B cell (primary cell): ENCODE results near the gene HAO1. TPM values are rescaled to one million over a fixed set of nuclear protein-coding genes. Genes with fewer than 3 reads are reported as not detected.

ENCODE experiments used
- ATAC-seq: fragments of 200-7000 bp; cut with Tn5 transposase; one replicate; pipeline ENCODE4 v1.10.0; 2021; ENCODE audit warnings: low read depth, mild to moderate bottlenecking, moderate number of reproducible peaks, moderate library complexity
- CTCF ChIA-PET: fragments of 350-600 bp; sonication (Branson Sonifier 250); formaldehyde crosslinking; loops from one replicate; lab custom pipeline; 2021; ENCODE audit warnings: antibody characterized with exemption, inconsistent platforms; lab: Charles Lee
- POLR2A ChIA-PET: fragments of 350-600 bp; sonication (Branson Sonifier 250); formaldehyde crosslinking; loops from one replicate; lab custom pipeline; 2021; ENCODE audit warnings: antibody characterized with exemption; lab: Charles Lee
- DNase-seq: peaks from one replicate; pipeline ENCODE4 v3.0.0; 2013
- H2AFZ ChIP-seq: 2 replicates; pipeline ENCODE4 v1.6.1; 2012; ENCODE audit warnings: mild to moderate bottlenecking, low read depth, low read length; ENCODE audit not compliant: insufficient read depth, poor library complexity, severe bottlenecking
- H3K27ac ChIP-seq, 2 donors: 1 replicate in 1 of 2; 2 replicates in 1 of 2; pipeline ENCODE4 v1.5.1; 2012 to 2013; ENCODE audit warnings: low read length in 2 of 2, mild to moderate bottlenecking in 2 of 2, moderate library complexity in 1 of 2
- H3K27me3 ChIP-seq, 4 experiments: fragments of 200-600 bp in 1 of 4; sonication (generic) in 1 of 4; replicated peaks in 1 of 4; 1 replicate in 2 of 4; 2 replicates in 2 of 4; pipeline versions ENCODE4 v1.6.1 to v1.7.0; 2013 to 2016; ENCODE audit warnings: low read length in 3 of 4, mild to moderate bottlenecking in 2 of 4, mixed read lengths in 1 of 4, moderate library complexity in 1 of 4; ENCODE audit not compliant: insufficient read depth in 4 of 4, control insufficient read depth in 3 of 4; ENCODE audit errors: control extremely low read depth in 1 of 4
- H3K36me3 ChIP-seq, 2 experiments: replicated peaks in 1 of 2; 1 replicate in 1 of 2; 2 replicates in 1 of 2; pipeline versions ENCODE4 v1.6.1 to v1.7.1; 2013; ENCODE audit warnings: low read length in 1 of 2; ENCODE audit not compliant: insufficient read depth in 2 of 2, control insufficient read depth in 1 of 2; ENCODE audit errors: control extremely low read depth in 1 of 2, extremely low read depth in 1 of 2
- H3K4me1 ChIP-seq, 2 donors: fragments of 200-600 bp in 1 of 2; sonication (generic) in 1 of 2; 1 replicate in 1 of 2; 2 replicates in 1 of 2; pipeline versions ENCODE4 v1.5.1 to v1.6.1; 2013 to 2017; ENCODE audit warnings: low read length in 2 of 2; ENCODE audit not compliant: control insufficient read depth in 2 of 2, insufficient read depth in 2 of 2
- H3K4me2 ChIP-seq: replicated peaks from 2 replicates; pipeline ENCODE3; 2012; ENCODE audit warnings: mild to moderate bottlenecking, low read depth, low read length; ENCODE audit not compliant: poor library complexity, severe bottlenecking
- H3K4me3 ChIP-seq, 5 experiments: fragments of 200-600 bp in 1 of 5; sonication (generic) in 1 of 5; 1 replicate in 3 of 5; 2 replicates in 2 of 5; pipeline versions ENCODE4 v1.5.1 to v1.7.0; 2011 to 2016; ENCODE audit warnings: low read length in 4 of 5, mild to moderate bottlenecking in 4 of 5, low read depth in 2 of 5, control low read depth in 1 of 5, moderate library complexity in 1 of 5; ENCODE audit not compliant: insufficient read depth in 1 of 5; ENCODE audit errors: control extremely low read depth in 1 of 5, extremely low read depth in 1 of 5
- H3K79me2 ChIP-seq: fragments of 200-600 bp; sonication (generic); one replicate; pipeline ENCODE4 v1.6.0; 2016; ENCODE audit warnings: low read length; ENCODE audit not compliant: control insufficient read depth, insufficient read depth
- H3K9ac ChIP-seq: fragments of 200-600 bp; sonication (generic); 2 replicates; pipeline ENCODE4 v1.6.1; 2017; ENCODE audit warnings: mild to moderate bottlenecking, low read length, moderate library complexity
- H3K9me3 ChIP-seq, 3 donors: one replicate each; pipeline versions ENCODE4 v1.6.1 to v1.7.1; 2013; ENCODE audit warnings: low read length in 2 of 3; ENCODE audit not compliant: control insufficient read depth in 2 of 3, insufficient read depth in 1 of 3; ENCODE audit errors: control extremely low read depth in 1 of 3
- H4K20me1 ChIP-seq: 2 replicates; pipeline ENCODE4 v1.6.0; 2012; ENCODE audit warnings: mild to moderate bottlenecking, low read length; ENCODE audit not compliant: insufficient read depth, control insufficient read depth, poor library complexity, severe bottlenecking
- H3K27ac Mint-ChIP-seq: one replicate; pipeline ENCODE4 v1.8.0; 2021; ENCODE audit warnings: mixed read lengths
- H3K27me3 Mint-ChIP-seq: one replicate; pipeline ENCODE4 v1.8.0; 2021; ENCODE audit warnings: mixed read lengths
- H3K4me1 Mint-ChIP-seq: one replicate; pipeline ENCODE4 v1.8.0; 2021; ENCODE audit warnings: mixed read lengths
- H3K4me3 Mint-ChIP-seq: one replicate; pipeline ENCODE4 v1.8.0; 2021; ENCODE audit warnings: mixed read lengths
- H3K9me3 Mint-ChIP-seq: one replicate; pipeline ENCODE4 v1.8.0; 2022; ENCODE audit warnings: mixed read lengths; ENCODE audit not compliant: insufficient read depth
- EZH2 ChIP-seq: IDR thresholded peaks from 2 replicates; pipeline ENCODE4 v1.6.1; 2012; ENCODE audit warnings: borderline replicate concordance, low read depth, mild to moderate bottlenecking, moderate library complexity, low read length; ENCODE audit not compliant: insufficient read depth, poor library complexity, severe bottlenecking
- WGBS: methylation state at CpG from one replicate; pipeline ENCODE4 v1.1.5; 2013; ENCODE audit warnings: missing lambda C conversion rate; ENCODE audit not compliant: insufficient coverage; 5-methylcytosine and 5-hydroxymethylcytosine counted together
- intact Hi-C: fragments of 100-400 bp; cut with micrococcal nuclease; formaldehyde crosslinking; loops from one replicate; pipeline ENCODE4 v1.10.0; 2022
- polyA plus RNA-seq: library from polyadenylated mRNA; depleted of rRNA; stranded (reverse); fragments of >200 nt; gene quantifications from 2 replicates; pipeline ENCODE4 v1.2.3, GENCODE V29; 2012
- total RNA-seq, 2 donors: library from RNA; stranded (reverse); fragments of 120-200 nt in 1 of 2; gene quantifications; 1 replicate in 1 of 2; 2 replicates in 1 of 2; pipeline versions ENCODE4 v1.2.3 to v1.2.4, GENCODE V29; 2013 to 2022
- TF ChIP-seq, protein P1 (sequence below): fragments of 200-600 bp; IDR thresholded peaks from one replicate; pipeline ENCODE4 v1.8.0; 2022; ENCODE audit warnings: antibody characterized with exemption, mild to moderate bottlenecking

Gene HAO1
- total and polyA plus RNA-seq, 2 donors (not counting 1 experiment from before 2014, with no cell fraction given), result not detected

DNA sequence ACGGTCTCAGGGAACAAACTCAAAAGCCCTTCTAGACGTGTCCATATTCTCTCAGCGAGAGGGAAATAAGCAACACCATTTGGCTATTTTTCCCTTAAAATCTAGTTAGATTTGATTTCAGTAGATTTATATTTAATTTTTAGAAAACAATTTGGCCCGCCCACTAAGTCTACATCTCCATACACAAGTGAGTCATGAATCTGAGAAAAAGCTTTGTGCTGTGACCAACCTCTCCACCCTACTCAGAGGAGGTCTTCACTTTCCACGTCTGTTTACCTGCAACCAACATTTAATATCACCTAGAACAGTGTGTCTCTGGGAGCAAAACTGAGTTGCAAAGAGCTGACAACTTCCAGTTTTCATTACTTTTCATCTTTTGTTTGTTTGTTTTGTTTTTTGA, 48.6 kb downstream of the HAO1 start:
- Mint-ChIP-seq H3K27me3 (no peaks in the 10 kb centered on the region), H3K4me3 (no peak overlapping the region), H3K4me1 (no peaks in the 10 kb centered on the region), H3K27ac (no peak overlapping the region), H3K9me3 (no peaks in the 10 kb centered on the region)
- Histone ChIP-seq H3K9me3 (no peaks in the 10 kb centered on the region), H3K9ac (no peak overlapping the region), H4K20me1 (no peaks in the 10 kb centered on the region), H3K27ac (no peak overlapping the region), H3K4me1 (no peaks in the 10 kb centered on the region), H3K4me3 (no peak overlapping the region), H2AFZ (no peak overlapping the region), H3K36me3 (no peaks in the 10 kb centered on the region), H3K4me2 (no peak overlapping the region), H3K27me3 (no peaks in the 10 kb centered on the region), H3K79me2 (no peaks in the 10 kb centered on the region)
- WGBS, result no CpG with 5 or more reads among the region's 5 CpGs
- DNase-seq (no peak), ATAC-seq (no peak)
- intact Hi-C loops, result no loop called here
- CTCF ChIA-PET, result no interaction called here
- POLR2A ChIA-PET, result no interaction called here
- TF ChIP-seq EZH2, result no peak
- TF ChIP-seq, protein P1, sequence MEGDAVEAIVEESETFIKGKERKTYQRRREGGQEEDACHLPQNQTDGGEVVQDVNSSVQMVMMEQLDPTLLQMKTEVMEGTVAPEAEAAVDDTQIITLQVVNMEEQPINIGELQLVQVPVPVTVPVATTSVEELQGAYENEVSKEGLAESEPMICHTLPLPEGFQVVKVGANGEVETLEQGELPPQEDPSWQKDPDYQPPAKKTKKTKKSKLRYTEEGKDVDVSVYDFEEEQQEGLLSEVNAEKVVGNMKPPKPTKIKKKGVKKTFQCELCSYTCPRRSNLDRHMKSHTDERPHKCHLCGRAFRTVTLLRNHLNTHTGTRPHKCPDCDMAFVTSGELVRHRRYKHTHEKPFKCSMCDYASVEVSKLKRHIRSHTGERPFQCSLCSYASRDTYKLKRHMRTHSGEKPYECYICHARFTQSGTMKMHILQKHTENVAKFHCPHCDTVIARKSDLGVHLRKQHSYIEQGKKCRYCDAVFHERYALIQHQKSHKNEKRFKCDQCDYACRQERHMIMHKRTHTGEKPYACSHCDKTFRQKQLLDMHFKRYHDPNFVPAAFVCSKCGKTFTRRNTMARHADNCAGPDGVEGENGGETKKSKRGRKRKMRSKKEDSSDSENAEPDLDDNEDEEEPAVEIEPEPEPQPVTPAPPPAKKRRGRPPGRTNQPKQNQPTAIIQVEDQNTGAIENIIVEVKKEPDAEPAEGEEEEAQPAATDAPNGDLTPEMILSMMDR, result no peak

DNA sequence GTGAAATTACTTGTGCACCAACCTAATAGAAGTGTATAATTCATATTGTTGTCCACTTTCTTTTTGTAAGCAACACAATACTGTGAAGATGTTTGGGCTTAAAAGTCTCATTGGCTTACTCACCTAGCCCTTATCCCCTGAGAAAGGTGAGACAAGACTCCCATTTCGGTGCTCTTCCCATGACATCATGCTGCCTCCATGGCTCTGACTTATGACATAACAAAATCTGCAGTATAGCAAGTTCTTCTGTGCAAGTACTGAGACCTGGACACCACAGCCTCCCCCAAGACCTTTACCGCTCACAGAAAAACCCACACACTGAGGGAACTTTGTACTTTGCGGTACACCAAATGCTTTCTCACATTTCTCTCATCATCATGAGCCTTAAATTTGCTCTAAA, 50.5 kb downstream of the HAO1 start:
- no peak overlapping the region for H3K9ac ChIP-seq
- intact Hi-C loops, result no loop called here
- CTCF ChIA-PET, result no interaction called here
- DNase-seq (no peak), ATAC-seq (no peak)
- H2AFZ ChIP-seq, result no peak overlapping the region
- no peaks in the 10 kb centered on the region for H3K27me3 Mint-ChIP-seq
- POLR2A ChIA-PET, result no interaction called here
- H3K4me3 Mint-ChIP-seq, result no peak overlapping the region
- H3K79me2 ChIP-seq, result no peaks in the 10 kb centered on the region
- TF ChIP-seq, protein P1, result no peak
- no peak for TF ChIP-seq EZH2
- H3K9me3 ChIP-seq, result no peaks in the 10 kb centered on the region
- H3K27ac Mint-ChIP-seq, result no peak overlapping the region
- no peak overlapping the region for H3K27ac ChIP-seq
- H3K27me3 ChIP-seq, result no peaks in the 10 kb centered on the region
- H4K20me1 ChIP-seq, result no peaks in the 10 kb centered on the region
- H3K36me3 ChIP-seq, result no peaks in the 10 kb centered on the region
- no peak overlapping the region for H3K4me2 ChIP-seq
- H3K4me1 Mint-ChIP-seq, result no peaks in the 10 kb centered on the region
- H3K4me3 ChIP-seq, result no peak overlapping the region
- H3K4me1 ChIP-seq, result no peaks in the 10 kb centered on the region
- WGBS, result 88% methylated on average over 2 of the region's 3 CpGs
- H3K9me3 Mint-ChIP-seq, result no peaks in the 10 kb centered on the region
